HuH-7.5 (cell line): ENCODE measurements around the gene RNASE12.
"Not testable (repeated sequence)": the region's sequence is repeated elsewhere in the genome, so short reads cannot be mapped to it uniquely, and the experiment has no call there.

Experiments used
- DNase-seq: peaks from one replicate; pipeline ENCODE4 v3.0.0; 2011; ENCODE audit warnings: low spot score

The RNASE12 gene

DNA sequence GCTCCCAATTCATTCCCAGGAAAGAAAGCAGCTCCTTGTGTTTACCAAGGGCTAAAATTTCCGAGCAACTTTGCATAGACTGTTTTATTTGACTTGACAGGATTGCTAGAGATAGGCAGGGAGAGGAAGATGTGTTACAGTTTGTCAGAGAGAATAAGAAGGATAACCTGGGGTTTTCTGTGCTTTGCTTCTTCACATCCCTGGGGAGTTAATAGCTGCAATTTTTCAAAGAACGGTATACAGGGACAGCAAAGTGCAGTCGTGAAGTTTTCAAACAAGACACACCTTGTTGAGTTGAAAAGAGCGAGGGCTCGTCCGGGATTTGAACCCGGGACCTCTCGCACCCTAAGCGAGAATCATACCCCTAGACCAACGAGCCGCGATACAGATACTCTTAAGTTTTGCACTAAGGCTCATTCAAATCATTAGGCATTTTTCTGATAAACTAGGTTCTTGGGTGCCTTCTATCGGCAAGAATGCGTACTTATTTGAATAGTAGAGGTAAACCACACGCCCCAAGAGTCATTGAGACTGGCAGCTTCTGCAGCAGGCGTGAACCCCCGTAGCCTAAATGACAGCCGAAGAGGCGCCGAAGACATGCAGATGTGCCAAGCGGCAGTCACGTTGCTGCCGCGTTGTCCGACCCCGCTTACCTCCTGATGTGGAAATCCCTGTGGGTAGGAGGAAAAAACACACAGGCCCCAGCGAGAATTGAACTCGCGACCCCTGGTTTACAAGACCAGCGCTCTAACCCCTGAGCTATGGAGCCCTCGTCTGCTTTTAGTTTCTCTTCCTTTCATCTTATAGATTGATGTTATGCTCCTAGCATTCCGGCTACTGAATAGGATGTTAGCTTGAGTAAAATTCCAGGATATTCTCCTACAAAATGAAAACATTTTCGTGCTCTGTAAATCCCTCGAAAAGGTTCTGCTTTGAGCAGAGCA lies 22.2 kb upstream of the RNASE12 start:
- peak; percentile 71 for DNase-seq

DNA sequence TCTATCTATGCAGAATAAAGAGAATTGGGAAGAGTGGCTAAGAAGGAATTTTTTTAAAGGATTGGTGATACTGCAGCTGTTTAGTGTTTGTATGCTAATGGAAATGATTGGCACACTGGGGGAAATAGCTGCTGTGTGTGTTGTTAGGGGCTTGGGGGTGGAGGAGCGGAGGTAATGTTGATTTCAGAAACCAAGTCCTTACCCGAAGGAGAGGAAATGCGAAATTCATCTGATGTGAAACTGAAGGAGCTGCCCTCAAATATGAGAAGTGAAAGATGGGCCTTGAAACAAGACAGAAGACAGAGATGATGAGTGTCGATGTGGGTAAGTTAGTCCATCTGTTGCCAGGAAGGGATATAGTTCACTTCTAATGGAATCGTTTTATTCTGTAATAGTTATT lies 21.2 kb upstream of the RNASE12 start:
- DNase-seq = no peak

DNA sequence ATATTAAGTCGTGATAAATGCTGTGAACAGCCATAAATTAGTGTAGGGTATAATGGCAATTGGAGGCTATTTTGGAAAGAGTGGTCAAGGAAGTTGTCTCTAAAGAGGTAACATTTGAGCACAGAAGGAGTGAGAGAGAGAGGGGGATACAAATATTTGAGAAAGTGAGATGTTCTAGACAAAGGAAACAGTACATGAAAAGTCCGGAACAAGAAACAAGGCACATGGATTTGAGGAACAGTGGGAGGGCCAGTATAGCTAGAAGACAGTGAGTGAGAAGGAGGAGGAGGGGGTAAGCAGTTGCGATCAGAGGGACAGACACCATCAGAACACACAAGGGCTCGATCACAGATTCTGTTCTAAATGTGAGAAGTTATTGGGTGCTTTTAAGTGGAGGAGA lies 20.1 kb upstream of the RNASE12 start:
- DNase-seq = no peak

DNA sequence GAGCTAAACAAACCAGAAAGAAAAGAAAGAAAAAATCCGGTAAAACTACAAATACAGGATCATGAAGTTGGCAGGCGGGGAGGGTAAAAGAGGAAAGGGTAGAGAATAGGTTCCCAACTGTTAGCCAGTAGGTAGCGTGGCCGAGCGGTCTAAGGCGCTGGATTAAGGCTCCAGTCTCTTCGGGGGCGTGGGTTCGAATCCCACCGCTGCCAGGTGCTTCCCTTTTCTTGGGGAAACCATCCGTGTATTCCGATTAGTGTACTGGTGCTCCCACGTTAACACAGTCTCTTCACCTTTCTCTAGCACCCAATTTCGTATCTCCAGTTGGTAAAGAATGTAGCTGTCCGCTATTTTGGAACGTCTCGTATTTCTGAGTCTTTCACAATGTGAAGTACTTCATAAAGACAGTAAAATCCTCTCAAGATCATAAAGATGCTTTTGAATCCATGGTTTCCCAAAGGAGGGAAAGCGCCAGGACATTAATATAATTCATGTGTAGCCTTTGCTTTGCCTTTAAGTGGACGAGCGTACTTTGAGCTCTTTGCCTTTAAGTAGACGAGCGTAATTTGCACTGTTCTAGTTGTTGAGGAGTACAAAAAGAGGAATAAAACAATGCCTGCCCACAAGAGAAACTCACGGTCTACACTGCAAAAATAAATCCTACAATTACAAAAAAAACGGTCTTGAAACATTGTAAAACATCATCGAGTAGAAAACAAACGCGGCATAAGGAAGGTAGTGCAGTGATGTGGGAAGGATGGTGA lies 19.0 kb upstream of the RNASE12 start:
- peak; percentile 70 for DNase-seq

DNA sequence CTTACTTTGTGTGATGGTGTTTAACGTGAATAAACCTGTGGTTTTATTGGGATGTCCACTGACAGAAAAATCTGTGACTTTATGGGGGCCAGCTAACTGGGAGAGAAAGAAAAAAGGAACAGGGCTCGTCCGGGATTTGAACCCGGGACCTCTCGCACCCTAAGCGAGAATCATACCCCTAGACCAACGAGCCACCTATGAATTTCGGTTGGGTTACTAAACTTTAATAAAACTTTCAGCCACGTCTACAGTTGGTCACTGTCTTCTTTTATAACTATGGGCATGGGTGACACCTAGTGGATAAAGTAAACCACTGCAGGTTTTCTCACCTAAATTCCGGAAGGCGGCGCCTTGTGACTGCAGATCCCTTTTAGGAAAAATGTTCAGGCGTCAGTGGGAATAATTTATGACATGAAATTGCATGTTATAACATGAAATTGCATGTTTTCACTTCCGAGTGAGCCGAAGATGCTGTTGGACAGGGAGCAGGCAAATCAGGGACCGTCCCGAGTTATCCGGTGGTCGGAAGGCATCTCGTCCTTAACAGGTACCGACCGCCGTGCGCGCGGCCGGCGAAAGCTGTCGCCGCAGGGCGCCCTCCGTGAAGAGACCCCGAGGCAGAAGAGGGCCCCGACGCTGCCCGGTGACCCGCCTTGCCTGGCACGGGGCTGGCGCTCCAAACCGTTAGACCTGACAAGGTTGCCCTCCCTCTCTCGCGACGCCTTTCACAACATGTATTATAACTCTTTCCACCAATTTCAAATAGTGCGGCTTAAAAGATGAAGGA lies 18.2 kb upstream of the RNASE12 start:
- peak; percentile 57 for DNase-seq

DNA sequence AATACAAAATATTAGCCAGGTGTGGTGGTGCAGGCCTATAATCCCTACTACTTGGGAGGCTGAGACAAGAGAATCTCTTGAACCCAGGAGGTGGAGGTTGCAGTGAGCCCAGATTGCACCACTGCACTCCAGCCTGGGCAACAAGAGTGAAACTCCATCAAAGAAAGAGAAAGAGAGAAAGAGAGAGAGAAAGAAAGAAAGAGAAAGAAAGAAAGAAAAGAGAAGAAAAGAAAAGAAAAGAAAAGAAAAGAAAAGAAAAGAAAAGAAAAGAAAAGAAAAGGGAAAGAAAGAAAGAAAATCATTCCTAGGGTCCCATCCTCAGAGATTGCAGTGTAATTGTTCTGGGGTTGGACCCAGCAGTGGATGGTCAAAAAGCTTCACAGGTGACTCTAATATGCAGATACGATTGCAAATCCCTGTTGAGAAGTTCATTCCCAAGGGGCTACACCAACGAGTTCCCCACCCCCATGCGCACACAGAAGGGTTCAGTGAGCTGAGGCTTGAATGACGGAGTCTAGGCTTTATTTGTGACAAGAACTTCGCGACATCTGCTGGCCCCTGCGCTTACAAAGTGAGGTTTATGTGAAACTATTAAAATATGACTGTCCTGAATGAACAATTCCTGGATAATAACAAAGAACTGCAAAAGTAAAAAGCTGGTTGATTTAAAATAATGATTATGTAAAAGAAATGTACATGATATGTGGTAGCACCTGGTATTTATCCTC lies 17.4 kb upstream of the RNASE12 start:
- DNase-seq = no peak

DNA sequence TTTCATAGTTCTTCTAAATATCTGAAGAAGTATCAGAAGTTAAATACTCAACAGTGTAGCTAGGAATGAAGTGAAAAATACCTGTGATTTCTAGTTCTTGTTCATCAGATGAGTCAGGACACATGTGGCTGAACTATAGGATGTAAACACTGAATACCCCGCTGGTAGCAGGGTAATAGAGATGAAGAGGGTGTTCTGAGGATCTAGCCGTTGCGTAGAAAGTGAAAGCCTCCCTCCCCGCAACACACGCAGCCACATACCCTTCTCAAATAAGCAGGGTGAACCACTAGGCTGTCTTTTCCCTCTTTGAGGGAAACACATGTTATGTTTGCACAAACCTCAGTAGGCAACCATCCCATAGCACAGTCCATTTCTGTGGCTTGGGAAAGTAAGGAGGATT lies 16.4 kb upstream of the RNASE12 start:
- no peak for DNase-seq

DNA sequence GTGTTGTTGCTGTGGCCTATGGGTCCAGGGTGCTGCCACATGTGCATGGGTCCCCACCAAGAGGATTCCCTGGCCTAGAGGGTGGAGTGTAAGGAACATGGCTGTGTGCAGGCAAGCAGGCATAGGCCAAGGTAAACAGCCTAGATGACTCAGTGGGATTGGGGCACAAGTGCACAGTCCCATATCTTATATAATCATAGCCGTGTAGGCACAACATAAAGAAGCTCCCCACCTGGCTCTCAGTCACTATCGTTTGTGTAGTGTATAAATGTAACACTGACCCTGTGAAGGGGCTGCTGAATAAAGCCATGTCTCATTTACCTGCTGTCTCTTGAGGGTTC lies 15.7 kb upstream of the RNASE12 start:
- no peak for DNase-seq

DNA sequence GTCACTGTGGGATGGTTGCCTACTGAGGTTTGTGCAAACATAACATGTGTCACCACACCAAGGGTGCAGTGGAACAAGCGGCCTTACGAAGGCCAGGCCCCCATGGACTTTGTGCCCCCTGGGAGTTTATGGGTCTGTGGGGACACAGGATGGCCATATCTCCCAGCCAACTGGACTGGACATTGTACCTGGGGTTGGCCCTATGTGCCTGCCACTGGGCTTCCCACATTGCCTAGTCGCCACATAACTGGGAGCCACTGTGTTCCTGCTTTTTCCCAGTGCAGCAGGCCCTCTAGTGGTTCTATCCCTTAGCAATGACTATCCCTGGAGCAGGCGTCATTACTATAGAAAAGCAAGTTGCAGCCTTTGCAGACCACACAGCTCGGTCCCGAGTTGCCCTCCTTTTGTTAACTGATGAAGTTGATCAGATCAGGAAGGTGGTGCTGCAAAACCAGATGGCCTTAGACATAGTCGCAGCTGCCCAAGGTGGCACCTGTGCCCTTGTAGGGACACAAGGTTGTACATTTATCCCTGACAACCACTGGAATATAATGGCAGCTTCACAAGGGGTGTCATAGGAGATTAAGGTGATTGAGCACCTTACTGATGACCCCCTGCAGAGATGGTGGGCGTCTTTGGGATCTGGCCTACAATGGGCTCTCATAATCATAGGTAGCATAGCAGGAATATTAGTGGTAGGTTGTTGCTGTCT lies 15.2 kb upstream of the RNASE12 start:
- DNase-seq = peak; percentile 76

DNA sequence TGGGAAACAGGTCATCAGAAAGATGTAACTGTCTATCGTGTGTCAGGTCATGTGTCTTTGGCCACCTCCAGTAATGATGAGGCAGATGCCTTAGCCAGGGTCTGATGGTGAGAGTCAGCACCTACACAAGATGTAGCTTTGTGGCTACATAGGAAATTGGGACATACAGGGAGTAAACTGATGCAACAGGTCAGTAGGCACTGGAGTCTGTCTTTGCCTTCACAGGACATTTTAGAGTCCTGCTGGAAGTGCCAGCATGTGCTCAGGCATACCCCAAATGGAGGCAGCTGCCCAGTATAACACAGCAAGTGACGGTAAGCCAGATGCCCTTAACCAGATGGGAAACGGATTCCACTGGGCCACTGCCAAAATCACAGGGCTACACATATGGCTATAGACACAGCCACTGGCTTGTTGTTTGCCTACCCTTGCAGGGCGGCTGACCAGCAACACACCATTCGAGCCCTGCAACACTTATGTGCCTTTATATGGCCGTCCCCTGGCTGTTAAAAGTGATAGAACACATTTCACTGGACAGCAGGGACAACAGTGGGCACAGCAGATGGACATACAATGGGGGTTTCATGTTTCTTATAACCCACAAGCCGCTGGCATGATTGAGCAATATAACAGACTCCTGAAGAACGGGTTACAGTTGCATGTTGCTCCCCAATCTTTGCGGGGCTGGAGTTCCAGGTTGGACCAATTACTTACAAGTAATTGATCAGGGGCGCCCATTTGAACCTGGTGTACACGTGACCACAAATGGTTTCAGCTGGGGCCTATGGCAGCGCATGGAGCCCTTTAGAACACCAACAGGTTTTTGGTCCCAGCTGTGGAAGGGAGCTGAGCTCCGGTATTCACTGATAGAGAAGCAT lies 12.9 kb upstream of the RNASE12 start:
- DNase-seq = no peak

DNA sequence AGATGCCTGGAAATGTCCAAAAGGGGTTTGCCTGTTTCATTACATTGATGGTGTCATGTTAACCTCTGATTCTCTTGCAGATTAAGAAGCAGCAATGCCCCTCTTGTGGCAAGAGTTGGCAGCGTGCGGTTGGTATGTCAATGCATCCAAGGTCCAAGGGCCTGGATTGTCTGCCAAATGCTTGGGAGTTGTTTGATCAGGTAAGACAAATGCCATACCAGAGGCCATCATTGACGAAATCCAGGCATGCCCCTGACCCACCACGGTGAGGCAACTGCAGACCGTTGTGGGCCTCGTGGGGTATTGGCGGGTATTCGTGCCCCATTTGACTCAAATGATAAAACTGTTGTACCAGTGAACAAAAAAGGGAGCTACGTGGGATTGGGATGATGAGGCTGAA lies 11.4 kb upstream of the RNASE12 start:
- no peak for DNase-seq

DNA sequence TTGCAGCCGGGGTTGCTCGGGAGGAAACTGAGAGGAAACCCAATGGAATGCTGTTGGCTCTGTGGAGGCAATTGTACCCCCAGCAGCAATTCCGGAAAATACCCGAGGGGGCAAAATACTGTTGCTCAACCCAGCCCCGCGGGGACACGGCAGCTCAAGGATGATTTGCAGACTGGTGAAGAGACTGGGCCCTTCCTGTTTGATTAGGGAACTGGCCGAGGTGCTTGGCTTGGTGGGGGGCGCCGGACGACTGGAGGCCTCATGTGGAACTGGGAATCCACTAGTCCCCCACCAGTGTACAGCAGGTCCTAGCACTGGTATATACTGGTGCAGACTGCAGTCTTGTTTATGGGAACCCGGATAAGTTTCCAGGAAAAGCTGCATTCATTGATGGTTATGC lies 10.3 kb upstream of the RNASE12 start:
- DNase-seq = no peak

DNA sequence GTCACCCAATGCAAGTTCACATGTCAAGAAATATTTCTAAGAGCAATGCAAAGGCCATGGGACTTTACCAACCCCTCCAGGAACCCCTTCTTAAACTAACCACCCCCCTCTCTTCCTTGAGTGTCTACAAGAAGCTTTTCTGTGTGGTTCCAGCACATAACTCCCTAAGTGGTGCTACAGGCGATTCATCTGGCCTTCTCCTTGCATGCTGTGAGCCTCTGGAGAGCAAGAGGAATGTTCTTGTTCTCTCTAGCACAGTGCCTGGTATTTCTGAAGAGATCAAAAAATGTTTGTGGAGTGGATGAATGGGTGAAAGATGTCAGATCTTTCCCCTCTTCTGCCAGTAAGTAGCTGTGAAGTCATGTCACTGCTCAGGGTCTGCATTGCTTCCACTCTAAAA lies 5.9 kb upstream of the RNASE12 start:
- DNase-seq = no peak

DNA sequence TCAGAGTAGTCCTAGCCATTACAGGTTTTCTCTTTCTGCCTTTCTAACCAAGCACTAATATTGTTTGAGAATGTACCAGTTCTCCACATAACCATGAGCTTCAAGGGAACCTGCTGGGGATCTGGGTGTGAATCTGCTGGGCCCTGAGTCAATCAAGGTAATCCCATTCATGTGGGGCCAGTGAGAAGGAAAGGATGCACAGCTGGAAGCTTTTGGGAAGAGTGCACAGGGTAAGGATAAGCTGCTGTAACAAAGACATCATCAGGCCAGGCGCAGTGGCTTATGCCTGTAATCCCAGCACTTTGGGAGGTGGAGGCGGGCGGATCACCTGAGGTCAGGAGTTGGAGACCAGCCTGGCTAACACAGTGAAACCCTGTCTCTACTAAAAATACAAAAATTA lies 4.5 kb upstream of the RNASE12 start:
- DNase-seq = not testable (repeated sequence)

DNA sequence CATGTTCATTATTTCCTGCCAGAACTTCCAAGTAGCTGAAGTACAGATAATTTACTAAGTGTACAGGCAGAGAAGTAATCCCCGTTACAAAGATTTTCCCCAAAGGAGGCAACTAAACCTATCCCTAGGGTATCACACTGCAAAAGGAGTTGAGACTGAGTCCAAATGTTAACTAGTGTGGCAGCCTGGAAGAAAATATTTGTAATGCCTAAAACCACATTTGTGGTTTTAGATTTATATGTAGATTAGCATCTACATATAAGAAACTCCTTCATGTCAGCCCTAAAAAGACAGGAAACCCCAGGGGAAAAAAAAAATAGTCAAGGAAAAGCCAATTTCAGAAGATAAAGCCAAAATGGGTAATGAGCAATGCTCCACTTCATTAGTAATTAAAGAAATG lies 1.4 kb upstream of the RNASE12 start:
- no peak for DNase-seq

DNA sequence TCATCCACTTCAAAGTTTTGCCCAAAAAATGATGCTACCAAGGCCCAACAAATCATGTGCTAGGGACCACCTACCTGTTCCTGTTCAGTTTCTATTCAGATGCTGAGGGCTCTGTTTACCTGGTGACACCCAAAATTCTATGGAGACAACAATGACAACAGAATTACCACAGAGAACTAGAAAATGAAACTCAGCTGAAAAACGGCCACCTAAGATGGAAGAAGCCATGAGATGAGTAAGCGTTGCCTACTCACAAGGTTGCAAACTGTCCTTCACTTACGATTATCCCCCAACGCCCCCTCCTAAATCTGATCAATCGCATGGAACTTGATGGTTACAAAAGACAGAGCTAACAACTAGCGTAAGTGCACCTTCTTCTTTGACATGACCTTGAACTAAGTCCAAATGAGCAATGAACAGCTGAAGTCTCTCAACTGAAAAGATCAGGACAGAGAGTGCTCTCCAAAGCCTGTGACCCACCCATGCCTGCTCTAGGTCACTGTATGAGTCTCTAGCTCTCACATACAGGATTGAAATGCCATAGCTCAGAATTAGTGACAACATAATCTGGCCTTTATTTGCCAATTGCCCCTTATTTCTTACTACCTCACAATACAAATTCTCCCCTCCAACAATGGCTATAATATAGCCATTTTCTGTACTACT lies 3.6 kb downstream of the RNASE12 start, which contains the start of gene RNASE11:
Gene RNASE11, minus strand, starts transcription at position 513 of the 666 bp plus-strand sequence.
- no peak for DNase-seq

DNA sequence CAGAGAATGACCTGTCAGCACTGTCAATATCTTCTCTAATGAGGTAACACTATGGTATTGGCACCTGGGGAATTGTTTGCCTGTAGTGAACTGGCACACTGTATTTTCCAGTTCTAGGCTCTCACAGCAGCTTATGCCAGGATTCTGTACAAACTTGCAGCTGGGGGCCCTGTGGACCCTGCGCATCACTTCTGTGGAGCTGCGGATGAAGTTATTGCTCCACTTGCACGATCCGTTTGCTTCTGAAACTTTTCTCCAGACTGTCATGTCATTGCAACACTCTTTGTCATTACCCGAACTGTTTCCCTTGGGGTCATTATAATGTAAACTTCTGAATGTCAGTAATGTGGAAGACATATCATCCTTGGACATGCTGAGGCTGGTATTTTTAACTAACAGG lies 7.3 kb downstream of the RNASE12 start:
- DNase-seq = no peak

DNA sequence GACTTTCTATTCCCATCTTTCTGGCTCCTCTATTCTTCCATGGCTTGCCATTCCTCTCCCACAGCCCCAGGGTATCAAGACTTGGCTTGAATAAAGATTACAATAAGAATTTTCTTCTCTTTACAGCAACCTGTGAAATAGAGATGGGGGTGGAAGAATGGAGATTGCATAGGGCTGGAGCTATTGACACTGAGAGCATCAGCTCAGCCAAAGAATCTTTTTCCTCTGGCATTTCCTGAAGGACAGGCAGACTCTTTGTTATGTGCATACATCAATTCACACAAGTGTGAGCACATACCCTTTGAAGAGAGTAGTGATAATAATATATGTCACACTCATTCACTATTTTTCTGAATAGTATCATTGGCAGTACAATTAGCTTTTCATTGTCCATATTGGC lies 8.0 kb downstream of the RNASE12 start:
- no peak for DNase-seq

DNA sequence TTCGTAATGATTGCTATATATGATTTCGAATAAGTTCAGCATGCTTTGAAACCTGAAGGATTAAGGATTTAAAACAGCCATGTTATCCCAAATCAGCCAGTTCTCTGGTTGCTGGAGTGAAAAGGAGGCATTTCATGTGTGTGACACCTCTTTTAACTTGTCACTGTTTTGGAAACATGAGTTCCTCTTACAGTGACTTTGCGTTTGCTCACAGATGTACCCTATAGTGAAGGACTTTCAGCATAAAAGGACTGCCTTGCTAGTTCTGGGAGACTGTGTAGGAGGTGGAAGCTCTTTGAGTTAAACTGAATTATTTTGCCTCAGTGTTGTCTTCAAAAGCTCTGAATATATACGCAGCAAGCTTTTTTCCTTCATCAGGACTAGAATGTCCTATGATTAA lies 10.9 kb downstream of the RNASE12 start:
- no peak for DNase-seq
